Measurements from ENCODE around the gene SAMD1. TPM values are rescaled to one million over a fixed set of nuclear protein-coding genes. Genes with fewer than 3 reads are reported as not detected.

The SAMD1 gene
- total RNA-seq, 2 experiments from 2014 or later = 63.4 to 64.6 TPM

Other genes starting within 250 kb of the SAMD1 start
- gene NANOS3, start 213.6 kb downstream of the SAMD1 start, total RNA-seq = under 1 TPM; 0.65 to 0.95 TPM
- 1 to 10 TPM; 3.8 to 4.4 TPM for gene BRME1, start 184.6 kb downstream of the SAMD1 start, total RNA-seq
- gene CC2D1A, start 184.6 kb downstream of the SAMD1 start, total RNA-seq = 10 to 100 TPM; 30.6 to 32.7 TPM
- under 1 TPM; 0.35 to 0.48 TPM for gene PODNL1, start 152.3 kb downstream of the SAMD1 start, total RNA-seq
- gene DCAF15, start 138.2 kb downstream of the SAMD1 start, total RNA-seq = 10 to 100 TPM; 76.2 to 78.4 TPM
- 10 to 100 TPM; 16.8 to 18.6 TPM for gene RFX1, start 84.4 kb downstream of the SAMD1 start, total RNA-seq
- not detected for gene RLN3, start 62.6 kb downstream of the SAMD1 start, total RNA-seq
- gene IL27RA, start 59.0 kb downstream of the SAMD1 start, total RNA-seq = 10 to 100 TPM; 55.5 to 58.1 TPM
- gene PALM3, start 28.7 kb downstream of the SAMD1 start, total RNA-seq = not detected
- 1 to 10 TPM; 3.2 to 3.5 TPM for gene MISP3, start 18.0 kb downstream of the SAMD1 start, total RNA-seq
- under 1 TPM in 1 of 2 experiments, not detected in 1; 0.35 TPM for gene C19orf67, start 5.0 kb downstream of the SAMD1 start, total RNA-seq
- gene PRKACA, start 27.0 kb upstream of the SAMD1 start, total RNA-seq = 10 to 100 TPM; 48.1 to 49.8 TPM
- gene ASF1B, start 45.8 kb upstream of the SAMD1 start, total RNA-seq = 10 to 100 TPM; 93.5 to 94.8 TPM
- 1 to 10 TPM; 6.5 to 6.7 TPM for gene ADGRL1, start 115.4 kb upstream of the SAMD1 start, total RNA-seq

Measured in activated CD4-positive, alpha-beta memory T cell treated with anti-CD3 and anti-CD28 coated beads, Interleukin-2, amount 10 ng/mL, durations not matched to agents 7 days and 5 days (primary cell).